NCI-H1436 treated with DMSO at 0.1 percent for 48 hours (cell line): ENCODE results near the gene FAM181A.

ENCODE experiments used
- DNase-seq: peaks from one replicate; lab custom pipeline; 2025; lab: John Stamatoyannopoulos, UW

The FAM181A gene

DNA sequence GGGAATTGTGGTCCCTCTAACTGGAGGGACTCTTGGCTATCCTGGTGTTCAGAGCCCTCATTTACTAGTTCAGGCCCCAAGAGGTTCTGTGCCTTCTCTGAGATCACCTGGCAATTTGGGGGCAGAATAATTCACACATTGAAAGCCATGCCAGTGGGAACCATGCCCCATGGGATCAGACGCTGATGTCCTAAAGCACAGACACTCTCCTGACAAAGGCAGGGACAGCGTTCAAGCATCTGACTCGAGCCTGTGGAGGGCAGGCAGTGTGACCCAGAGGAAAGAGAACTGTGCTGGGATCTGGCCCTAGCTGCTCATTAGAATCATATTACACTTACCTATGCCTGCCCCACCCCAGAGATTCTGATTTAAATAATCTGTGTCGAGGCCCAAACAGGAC lies 51.6 kb downstream of the FAM181A start:
- no peak for DNase-seq
